ENCODE data around the gene PIP5K1B. TPM values are rescaled to one million over a fixed set of nuclear protein-coding genes. Genes with fewer than 3 reads are reported as not detected.
A peak's percentile ranks its signal among the peaks of the same experiment; 100 is the strongest.

The PIP5K1B gene
- total RNA-seq, 1 experiment from 2014 or later, result 1.8 TPM

DNA sequence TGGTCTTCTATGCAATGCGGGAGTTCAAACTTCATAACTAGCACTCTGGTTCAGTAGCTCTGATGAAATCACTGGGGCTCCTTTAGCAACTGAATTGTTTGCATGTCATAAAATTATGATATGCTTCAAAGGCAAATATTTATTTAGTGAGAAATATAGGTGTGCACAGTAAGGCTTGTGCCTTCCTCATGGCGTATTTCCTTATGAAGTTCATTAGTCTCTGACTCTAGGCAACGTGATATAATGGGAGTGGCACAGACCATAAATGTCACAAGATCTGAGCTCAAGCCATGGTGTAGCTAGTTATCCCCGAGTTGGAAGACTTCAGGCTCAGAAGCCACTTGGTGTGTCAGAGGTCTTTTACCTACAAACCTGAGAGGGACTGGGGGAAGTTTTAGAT is 35.5 kb downstream of the PIP5K1B start:
- Histone ChIP-seq H3K36me3 (replicated peaks; ENCODE audit: control insufficient read depth, insufficient read depth, low read length) (no peaks in the 10 kb centered on the region), H3K27me3 (ENCODE audit: control insufficient read depth, insufficient read depth, low read length) (no peaks in the 10 kb centered on the region), H3K4me3 (ENCODE audit: insufficient read depth, low read depth, low read length) (no peak overlapping the region)
- no peak for DNase-seq

DNA sequence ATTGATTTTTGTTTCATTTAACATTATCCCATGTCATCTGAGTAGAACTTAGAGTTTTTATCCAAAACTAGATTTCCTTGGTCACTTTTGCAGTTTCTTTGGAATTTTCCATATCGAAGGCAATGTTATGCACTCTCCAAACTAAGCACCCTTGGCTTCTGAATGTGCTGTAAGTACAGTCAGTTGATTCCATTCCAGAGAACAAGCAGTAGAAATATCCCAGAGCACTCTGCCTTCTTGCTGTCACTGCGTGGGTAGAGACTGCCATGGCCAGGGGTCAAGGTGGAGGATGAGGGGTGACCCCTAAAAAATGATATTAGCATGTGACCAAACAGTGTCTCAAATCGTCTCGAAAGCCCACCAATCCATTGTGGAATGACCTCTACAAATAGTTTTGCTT is 36.2 kb downstream of the PIP5K1B start:
- no peak for DNase-seq
- Histone ChIP-seq H3K4me3 (ENCODE audit: insufficient read depth, low read depth, low read length) (no peak overlapping the region), H3K27me3 (ENCODE audit: control insufficient read depth, insufficient read depth, low read length) (no peaks in the 10 kb centered on the region), H3K36me3 (replicated peaks; ENCODE audit: control insufficient read depth, insufficient read depth, low read length) (no peaks in the 10 kb centered on the region)

DNA sequence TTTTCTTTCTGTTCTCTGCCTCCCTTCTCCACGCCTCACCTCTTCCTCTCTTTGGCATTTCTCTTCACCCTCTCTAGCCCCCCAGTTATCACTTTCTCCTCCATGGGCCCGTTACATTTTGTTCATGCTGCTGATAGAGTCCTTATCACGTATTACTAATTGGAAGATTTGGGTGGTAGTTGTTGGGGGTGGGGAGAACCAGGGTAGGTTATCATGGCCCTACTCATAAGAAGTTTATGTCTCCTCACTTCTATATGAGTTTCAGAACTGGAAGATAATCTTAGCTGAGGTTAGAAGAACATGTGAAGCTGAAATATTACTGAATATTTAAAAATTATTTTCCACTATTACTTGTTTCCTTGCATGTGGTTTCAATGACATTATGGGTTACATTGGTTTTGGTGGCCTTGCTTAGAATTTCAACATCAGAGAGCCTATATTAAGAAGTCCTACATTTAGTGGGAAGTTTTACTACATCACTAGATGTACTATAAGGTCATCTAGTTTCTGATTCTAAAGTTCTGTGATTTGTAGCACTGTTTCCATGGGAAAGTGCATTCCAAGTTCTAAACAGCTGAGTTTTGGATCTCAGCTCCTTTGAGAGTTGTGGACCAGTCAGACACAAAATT is 36.8 kb downstream of the PIP5K1B start:
- Histone ChIP-seq H3K4me3 (ENCODE audit: insufficient read depth, low read depth, low read length) (no peak overlapping the region), H3K27me3 (ENCODE audit: control insufficient read depth, insufficient read depth, low read length) (no peaks in the 10 kb centered on the region), H3K36me3 (replicated peaks; ENCODE audit: control insufficient read depth, insufficient read depth, low read length) (no peaks in the 10 kb centered on the region)
- no peak for DNase-seq

DNA sequence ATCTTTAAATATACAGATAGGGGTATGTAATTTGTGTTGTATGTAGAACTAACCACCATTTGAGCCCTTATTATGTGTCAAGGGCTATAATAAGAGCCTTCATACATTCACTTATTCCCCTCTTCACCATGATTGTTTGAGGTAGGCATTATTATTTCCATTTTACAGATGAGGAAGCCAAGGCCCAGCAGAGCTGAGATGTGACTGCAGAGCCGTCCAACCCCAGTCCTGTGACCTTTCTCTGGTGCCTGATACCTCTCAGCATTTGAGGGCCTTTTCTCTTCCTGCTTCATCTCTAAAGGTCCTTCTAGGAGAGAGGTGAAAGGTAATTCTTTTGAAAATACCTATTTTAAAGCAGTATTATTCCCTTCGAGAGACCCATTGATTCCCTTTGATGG is 37.3 kb downstream of the PIP5K1B start:
- no peaks in the 10 kb centered on the region for H3K27me3 ChIP-seq (ENCODE audit: control insufficient read depth, insufficient read depth, low read length)
- DNase-seq, result no peak
- H3K4me3 ChIP-seq (ENCODE audit: insufficient read depth, low read depth, low read length), result no peak overlapping the region

DNA sequence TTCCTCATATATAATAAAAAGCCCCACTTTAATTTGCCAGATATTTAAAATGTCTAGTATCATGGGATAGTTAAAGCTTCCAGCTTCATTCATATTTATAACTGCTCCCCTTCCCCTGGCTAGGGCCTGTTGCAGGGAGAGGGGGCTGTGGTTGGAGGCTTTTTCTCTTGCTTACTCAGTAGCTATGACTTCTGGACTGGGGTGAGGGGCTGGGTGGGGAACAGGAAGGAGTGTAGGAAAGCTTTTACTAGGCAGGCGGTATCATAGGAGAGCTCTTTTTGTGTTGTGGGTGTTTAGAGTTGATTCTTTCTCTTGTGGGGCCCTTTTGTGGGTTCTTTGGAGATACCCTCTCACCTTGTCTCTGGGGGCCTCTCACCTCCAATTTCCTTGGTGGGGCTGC is 39.4 kb downstream of the PIP5K1B start:
- no peak overlapping the region for H3K4me3 ChIP-seq (ENCODE audit: insufficient read depth, low read depth, low read length)
- H3K27me3 ChIP-seq (ENCODE audit: control insufficient read depth, insufficient read depth, low read length), result no peaks in the 10 kb centered on the region
- no peak for DNase-seq
- no peaks in the 10 kb centered on the region for H3K36me3 ChIP-seq (replicated peaks; ENCODE audit: control insufficient read depth, insufficient read depth, low read length)

More for the DNA sequence above, 37.3 kb downstream of the PIP5K1B start:
- no peaks in the 10 kb centered on the region for H3K36me3 ChIP-seq (replicated peaks; ENCODE audit: control insufficient read depth, insufficient read depth, low read length)

DNA sequence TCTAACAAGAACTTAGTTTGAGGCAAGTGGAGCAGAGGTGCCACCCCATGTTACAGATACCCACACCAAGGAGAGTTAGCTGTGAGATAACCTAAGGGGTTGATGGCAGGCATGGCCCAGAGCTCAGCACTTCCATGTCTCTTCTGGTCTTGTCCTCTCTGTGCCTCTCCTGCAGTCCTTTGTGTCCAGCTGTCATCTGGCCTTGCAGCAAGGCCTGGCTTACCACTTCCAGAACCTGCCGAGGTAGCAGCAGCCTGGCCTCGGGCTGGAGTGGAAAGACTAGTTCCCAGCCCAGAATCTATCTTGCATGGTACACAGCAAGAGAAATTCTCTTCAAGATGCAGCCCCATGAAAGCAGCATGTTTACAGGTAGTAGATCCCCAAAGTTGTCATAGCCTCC is 41.5 kb downstream of the PIP5K1B start:
- DNase-seq, result no peak
- Histone ChIP-seq H3K36me3 (replicated peaks; ENCODE audit: control insufficient read depth, insufficient read depth, low read length) (no peaks in the 10 kb centered on the region), H3K27me3 (ENCODE audit: control insufficient read depth, insufficient read depth, low read length) (no peaks in the 10 kb centered on the region), H3K4me3 (ENCODE audit: insufficient read depth, low read depth, low read length) (no peak overlapping the region)

DNA sequence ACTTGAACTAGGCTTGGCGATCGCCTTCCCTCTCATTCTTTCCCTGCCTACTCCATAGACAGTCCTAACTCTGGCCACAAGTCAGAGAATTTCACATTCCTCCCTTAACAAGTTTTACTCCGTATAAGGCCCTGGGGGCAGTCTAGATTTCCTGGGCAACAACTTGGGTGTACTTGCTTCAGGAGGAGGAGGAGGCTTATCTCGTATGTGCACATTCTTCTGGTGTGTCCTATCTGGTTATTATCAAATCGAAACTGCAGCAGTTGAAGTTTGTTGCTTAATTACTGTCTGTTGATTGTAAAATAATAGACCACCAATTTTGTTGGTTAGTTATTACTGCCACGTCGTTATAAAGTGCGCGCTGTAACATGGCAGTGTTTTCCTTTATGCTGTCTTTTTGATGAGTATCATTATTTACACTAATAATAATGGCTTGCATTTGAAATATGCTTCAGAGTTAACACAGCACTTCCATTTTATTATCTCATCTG is 42.0 kb downstream of the PIP5K1B start:
- DNase-seq, result no peak
- Histone ChIP-seq H3K4me3 (ENCODE audit: insufficient read depth, low read depth, low read length) (no peak overlapping the region), H3K36me3 (replicated peaks; ENCODE audit: control insufficient read depth, insufficient read depth, low read length) (no peaks in the 10 kb centered on the region), H3K27me3 (ENCODE audit: control insufficient read depth, insufficient read depth, low read length) (no peaks in the 10 kb centered on the region)

DNA sequence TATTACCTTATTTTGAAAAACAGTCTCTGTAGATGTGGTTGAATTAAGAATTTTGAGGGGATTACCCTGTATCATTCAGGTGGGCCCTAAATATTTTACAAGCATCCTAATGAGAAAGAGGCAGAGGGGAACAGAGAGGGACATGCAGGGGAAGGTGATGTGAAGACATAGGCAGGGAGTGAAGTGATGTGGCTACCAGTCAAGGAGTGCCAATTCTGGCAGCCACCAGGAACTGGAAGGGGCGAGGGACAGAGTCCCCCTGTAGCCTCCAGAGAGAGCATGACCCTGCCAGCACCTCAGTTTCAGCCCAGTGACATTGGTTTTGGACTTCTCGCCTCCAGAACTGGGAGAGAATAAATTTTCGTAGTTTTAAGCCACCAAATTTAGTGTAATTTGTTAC is 44.1 kb downstream of the PIP5K1B start:
- Histone ChIP-seq H3K27me3 (ENCODE audit: control insufficient read depth, insufficient read depth, low read length) (no peaks in the 10 kb centered on the region), H3K36me3 (replicated peaks; ENCODE audit: control insufficient read depth, insufficient read depth, low read length) (no peaks in the 10 kb centered on the region)
- no peak for DNase-seq

DNA sequence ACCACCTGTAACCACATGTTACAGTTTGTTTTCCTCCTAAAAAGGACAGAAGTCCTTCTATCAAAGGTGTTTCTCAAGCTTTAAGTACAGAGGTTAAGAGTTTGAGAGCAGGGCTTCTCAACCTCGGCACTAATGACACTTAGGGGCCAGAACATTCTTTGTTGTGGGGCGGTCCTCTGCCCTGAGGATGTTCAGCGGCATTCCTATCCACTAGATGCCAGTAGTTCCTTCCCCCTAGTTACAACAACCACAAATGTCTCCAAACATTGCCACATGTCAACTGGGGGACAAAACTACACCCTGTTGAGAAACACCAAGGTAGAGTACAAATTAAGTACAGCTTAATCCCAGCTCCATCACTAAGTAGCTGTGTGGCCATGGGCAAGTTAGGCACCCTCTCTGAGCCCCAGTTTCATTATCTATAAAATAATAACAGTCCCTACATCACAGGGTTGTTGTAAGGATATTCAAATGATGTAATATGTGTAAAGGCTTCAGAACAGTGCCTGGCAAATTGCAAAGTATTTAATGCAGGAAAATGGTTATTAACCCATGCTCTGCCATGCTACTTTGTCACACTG is 44.6 kb downstream of the PIP5K1B start:
- Histone ChIP-seq H3K36me3 (replicated peaks; ENCODE audit: control insufficient read depth, insufficient read depth, low read length) (no peaks in the 10 kb centered on the region), H3K4me3 (ENCODE audit: insufficient read depth, low read depth, low read length) (no peak overlapping the region), H3K27me3 (ENCODE audit: control insufficient read depth, insufficient read depth, low read length) (no peaks in the 10 kb centered on the region)
- peak; percentile 17 for DNase-seq

More for the DNA sequence above, 44.1 kb downstream of the PIP5K1B start:
- H3K4me3 ChIP-seq (ENCODE audit: insufficient read depth, low read depth, low read length), result no peak overlapping the region

DNA sequence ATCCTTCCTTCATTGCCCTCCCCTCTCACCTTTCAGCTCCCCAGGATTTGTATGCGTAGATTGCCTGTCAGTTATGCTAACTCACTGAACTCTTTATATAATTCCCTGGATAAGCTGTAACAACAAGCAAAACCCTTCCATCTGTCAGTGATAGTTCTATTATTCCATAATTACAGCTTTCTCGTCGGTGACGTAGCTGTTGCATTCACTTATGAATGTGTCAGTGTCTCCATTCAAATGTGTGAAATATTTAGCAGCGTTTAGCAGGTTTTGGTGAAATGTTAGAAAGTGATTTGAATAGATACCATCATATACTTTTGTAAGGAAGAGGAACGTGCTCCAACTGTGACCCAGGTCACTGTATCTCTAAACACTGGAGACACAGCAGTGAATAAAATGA is 45.2 kb downstream of the PIP5K1B start:
- no peak overlapping the region for H3K4me3 ChIP-seq (ENCODE audit: insufficient read depth, low read depth, low read length)
- no peak for DNase-seq
- H3K27me3 ChIP-seq (ENCODE audit: control insufficient read depth, insufficient read depth, low read length), result no peaks in the 10 kb centered on the region
- no peaks in the 10 kb centered on the region for H3K36me3 ChIP-seq (replicated peaks; ENCODE audit: control insufficient read depth, insufficient read depth, low read length)

DNA sequence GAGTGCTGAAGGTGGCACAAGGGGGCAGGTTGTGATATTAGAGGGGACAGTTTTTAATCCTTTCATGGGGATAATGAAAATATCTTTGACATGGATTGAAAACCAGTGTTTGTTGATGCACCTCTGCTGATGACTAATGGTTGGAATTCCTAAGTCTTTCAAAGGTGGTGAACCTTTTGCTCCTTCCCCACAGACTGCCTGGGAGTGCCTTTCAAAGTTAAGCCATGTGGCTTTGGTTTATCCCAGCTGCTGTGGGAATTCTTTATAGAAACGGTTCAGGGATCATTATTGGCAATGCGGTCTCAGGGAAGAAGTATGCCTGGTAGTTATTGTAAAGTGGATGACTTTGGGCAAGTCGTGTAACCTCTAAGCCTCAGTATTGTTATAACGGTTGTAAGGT is 45.7 kb downstream of the PIP5K1B start:
- peak; percentile 35 for DNase-seq
- Histone ChIP-seq H3K36me3 (replicated peaks; ENCODE audit: control insufficient read depth, insufficient read depth, low read length) (no peaks in the 10 kb centered on the region), H3K27me3 (ENCODE audit: control insufficient read depth, insufficient read depth, low read length) (no peaks in the 10 kb centered on the region), H3K4me3 (ENCODE audit: insufficient read depth, low read depth, low read length) (no peak overlapping the region)

DNA sequence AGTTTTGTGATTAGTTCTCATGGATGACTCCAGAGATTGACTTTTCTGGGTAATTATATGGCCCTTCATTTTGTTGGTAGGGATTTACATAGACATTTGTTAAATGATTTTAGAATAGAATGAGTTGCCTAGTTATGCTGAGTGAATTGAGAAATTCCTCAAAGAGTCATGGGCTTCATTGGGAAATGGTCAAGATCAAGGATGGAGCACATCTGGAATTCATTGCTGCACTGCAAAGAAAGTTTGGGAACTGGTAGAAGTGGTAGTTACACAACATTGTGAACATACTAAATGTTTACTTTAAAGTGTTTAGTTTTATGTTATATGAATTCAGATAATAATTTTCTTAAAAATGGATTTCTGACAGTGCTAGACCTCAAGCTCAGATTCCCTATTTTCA is 46.5 kb downstream of the PIP5K1B start:
- Histone ChIP-seq H3K4me3 (ENCODE audit: insufficient read depth, low read depth, low read length) (no peak overlapping the region), H3K27me3 (ENCODE audit: control insufficient read depth, insufficient read depth, low read length) (no peaks in the 10 kb centered on the region), H3K36me3 (replicated peaks; ENCODE audit: control insufficient read depth, insufficient read depth, low read length) (no peaks in the 10 kb centered on the region)
- DNase-seq, result no peak

DNA sequence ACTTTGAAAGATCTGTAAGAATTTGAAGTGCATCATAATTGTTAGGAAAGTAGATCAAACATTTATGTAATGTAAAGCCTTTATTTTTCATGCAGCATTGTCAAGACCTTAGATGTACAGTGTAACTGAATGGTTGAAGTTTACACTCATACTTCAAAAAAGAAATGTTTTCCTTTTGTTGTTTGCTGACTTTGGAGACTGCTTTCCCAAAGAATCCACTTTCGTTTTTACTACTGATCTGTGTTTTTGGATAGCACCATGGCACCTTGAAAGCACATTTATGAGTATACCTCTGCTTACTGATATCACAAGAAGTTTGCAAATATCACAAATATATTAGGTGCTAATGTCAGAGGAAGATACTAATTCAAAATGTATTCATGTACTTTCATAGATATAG is 50.0 kb downstream of the PIP5K1B start:
- Histone ChIP-seq H3K4me3 (ENCODE audit: insufficient read depth, low read depth, low read length) (no peak overlapping the region), H3K27me3 (ENCODE audit: control insufficient read depth, insufficient read depth, low read length) (no peaks in the 10 kb centered on the region), H3K36me3 (replicated peaks; ENCODE audit: control insufficient read depth, insufficient read depth, low read length) (no peaks in the 10 kb centered on the region)
- no peak for DNase-seq

DNA sequence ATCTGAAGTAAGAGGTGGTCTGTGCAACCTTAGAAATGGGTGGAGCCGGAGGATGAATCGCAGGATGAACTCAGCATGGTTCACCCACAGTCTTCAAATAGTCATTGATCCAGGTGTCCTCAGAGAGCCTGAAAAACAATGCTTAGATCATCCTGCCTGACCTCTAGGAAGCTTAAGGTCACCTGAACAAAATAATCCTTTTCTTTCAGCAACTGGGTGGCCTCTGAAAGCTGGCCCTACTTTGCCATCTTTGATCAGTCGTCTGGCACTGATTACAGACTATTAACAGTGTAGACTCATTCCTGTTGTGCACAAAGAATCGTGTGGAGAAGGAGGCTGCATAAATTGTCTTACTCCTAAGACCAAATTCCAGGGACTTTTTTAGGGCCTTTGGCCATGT is 50.7 kb downstream of the PIP5K1B start:
- peak; percentile 54 for DNase-seq
- Histone ChIP-seq H3K27me3 (ENCODE audit: control insufficient read depth, insufficient read depth, low read length) (no peaks in the 10 kb centered on the region), H3K4me3 (ENCODE audit: insufficient read depth, low read depth, low read length) (no peak overlapping the region), H3K36me3 (replicated peaks; ENCODE audit: control insufficient read depth, insufficient read depth, low read length) (no peaks in the 10 kb centered on the region)

DNA sequence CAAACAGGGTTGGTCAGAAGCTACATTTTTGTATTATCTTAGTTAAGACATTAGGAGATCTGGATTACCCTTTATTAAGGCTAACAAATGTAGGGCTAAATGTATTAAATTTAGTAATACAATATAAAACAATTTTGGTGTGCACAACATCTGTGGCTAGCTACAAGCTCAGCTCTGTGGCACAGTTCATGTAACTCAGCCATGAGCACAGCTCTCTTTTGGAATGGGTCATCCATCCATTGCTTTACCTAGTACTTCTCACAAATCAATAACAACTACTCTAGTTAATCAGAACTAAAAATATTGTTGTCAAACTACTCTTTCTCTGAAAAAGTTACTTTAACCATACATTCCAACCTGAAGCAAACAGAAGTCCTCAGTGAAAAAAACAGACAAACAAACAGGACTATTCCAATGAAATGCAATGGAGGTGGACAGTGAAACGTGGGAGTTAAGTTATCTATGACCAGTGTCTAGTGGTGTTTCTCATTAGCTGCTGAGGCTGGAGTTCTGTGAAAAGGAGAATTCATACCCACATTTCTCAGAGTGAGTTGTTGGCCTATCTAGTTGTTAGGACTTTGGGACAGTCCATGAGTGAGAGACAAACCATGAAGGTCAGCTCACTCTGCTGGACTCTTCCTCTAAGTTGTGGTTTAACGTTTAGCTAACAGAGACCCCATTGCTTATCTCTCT is 55.1 kb downstream of the PIP5K1B start:
- no peak for DNase-seq
- H3K4me3 ChIP-seq (ENCODE audit: insufficient read depth, low read depth, low read length), result no peak overlapping the region
- no peaks in the 10 kb centered on the region for H3K27me3 ChIP-seq (ENCODE audit: control insufficient read depth, insufficient read depth, low read length)
- H3K36me3 ChIP-seq (replicated peaks; ENCODE audit: control insufficient read depth, insufficient read depth, low read length), result no peaks in the 10 kb centered on the region

Data from H7 (cell line).